Measurements from ENCODE around the gene KATNB1. TPM values are rescaled to one million over a fixed set of nuclear protein-coding genes. Genes with fewer than 3 reads are reported as not detected.

Gene KATNB1
- total RNA-seq, 1 experiment from 2014 or later, result 32.2 TPM

DNA sequence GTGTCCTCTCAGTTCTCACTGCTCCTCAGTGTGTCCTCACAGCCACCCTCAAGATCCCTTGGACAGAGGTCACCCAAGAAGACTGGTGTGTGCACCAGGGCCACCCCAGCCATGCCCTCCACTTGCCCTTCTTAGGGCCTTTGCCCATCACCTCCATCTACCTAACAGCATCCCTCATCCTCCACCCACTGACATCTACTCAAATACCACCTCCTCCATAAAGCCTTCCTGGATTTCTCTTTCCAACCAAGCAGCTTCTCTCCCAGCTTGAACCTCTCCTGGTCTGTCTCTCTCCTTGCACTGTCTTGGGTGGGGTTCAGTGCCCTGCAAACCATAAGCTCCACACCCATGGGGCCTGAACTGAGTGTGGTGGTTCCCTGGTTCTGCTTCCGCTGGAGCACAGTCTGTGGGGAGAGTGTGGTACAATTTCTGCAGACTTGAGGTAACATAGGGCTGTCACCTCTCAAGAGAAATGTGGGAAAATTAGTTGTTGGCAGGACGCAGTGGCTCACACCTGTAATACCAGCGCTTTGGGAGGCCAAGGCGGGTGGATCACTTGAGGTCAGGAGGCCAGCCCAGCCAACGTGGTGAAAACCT lies 14.4 kb downstream of the KATNB1 start:
- H3K9me2 ChIP-seq (ENCODE audit: insufficient read depth), result no peaks in the 10 kb centered on the region
- intact Hi-C loops (cut with micrococcal nuclease), result loop anchor here (10.0 kb wide), 1 partner anchor 145 kb away; no protein-coding TSS in a partner anchor
- RAD21 ChIA-PET (ENCODE audit: low non-redundant PET in 1 of 2, low total read pairs in 2 of 2, uncharacterized antibody in 2 of 2, unreplicated experiment in 2 of 2), result no interaction called here

More for the DNA sequence above, 14.4 kb downstream of the KATNB1 start:
- Histone ChIP-seq H3K27me3 (ENCODE audit: insufficient read depth, low read length) (no peaks in the 10 kb centered on the region), H3K4me2 (ENCODE audit: low read length) (no peak overlapping the region), H3K36me3 (ENCODE audit: control insufficient read depth in 1 of 2, insufficient read depth in 2 of 2, low read length in 2 of 2) (no peaks in the 10 kb centered on the region), H3K9ac (ENCODE audit: low read length) (no peak overlapping the region), H3K4me3 (replicated peaks in 1 of 2; ENCODE audit: low read depth in 1 of 2, low read length in 2 of 2) (no peak overlapping the region), H3K4me1 (ENCODE audit: control insufficient read depth in 1 of 2, insufficient read depth in 2 of 2, low read length in 2 of 2) (no peaks in the 10 kb centered on the region), H3K79me2 (ENCODE audit: insufficient read depth, low read length) (no peaks in the 10 kb centered on the region), H2AFZ (ENCODE audit: low read depth, low read length, poor library complexity, severe bottlenecking) (no peak overlapping the region), H3K9me3 (ENCODE audit: control insufficient read depth in 1 of 2, insufficient read depth in 1 of 2, low read depth in 1 of 2, low read length in 2 of 2) (no peaks in the 10 kb centered on the region), H4K20me1 (ENCODE audit: insufficient read depth) (no peaks in the 10 kb centered on the region), H3K27ac (ENCODE audit: low read depth, low read length) (no peak overlapping the region)
- no peak for ATAC-seq
- ChIA-PET CTCF (no interaction called here), POLR2A (no interaction called here)
- no peak for TF ChIP-seq CBX3 (IDR thresholded peaks at IDR 0.05; ENCODE audit: low read depth)
- TF ChIP-seq, protein P1, sequence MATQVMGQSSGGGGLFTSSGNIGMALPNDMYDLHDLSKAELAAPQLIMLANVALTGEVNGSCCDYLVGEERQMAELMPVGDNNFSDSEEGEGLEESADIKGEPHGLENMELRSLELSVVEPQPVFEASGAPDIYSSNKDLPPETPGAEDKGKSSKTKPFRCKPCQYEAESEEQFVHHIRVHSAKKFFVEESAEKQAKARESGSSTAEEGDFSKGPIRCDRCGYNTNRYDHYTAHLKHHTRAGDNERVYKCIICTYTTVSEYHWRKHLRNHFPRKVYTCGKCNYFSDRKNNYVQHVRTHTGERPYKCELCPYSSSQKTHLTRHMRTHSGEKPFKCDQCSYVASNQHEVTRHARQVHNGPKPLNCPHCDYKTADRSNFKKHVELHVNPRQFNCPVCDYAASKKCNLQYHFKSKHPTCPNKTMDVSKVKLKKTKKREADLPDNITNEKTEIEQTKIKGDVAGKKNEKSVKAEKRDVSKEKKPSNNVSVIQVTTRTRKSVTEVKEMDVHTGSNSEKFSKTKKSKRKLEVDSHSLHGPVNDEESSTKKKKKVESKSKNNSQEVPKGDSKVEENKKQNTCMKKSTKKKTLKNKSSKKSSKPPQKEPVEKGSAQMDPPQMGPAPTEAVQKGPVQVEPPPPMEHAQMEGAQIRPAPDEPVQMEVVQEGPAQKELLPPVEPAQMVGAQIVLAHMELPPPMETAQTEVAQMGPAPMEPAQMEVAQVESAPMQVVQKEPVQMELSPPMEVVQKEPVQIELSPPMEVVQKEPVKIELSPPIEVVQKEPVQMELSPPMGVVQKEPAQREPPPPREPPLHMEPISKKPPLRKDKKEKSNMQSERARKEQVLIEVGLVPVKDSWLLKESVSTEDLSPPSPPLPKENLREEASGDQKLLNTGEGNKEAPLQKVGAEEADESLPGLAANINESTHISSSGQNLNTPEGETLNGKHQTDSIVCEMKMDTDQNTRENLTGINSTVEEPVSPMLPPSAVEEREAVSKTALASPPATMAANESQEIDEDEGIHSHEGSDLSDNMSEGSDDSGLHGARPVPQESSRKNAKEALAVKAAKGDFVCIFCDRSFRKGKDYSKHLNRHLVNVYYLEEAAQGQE (IDR thresholded peaks at IDR 0.05; ENCODE audit: low read depth), result no peak
- no TSS peak for BruUV-seq (replicated peaks)
- DNase-seq (ENCODE audit: low read depth, low spot score), result no peak
